ENCODE results near the gene SLC9A2. TPM values are rescaled to one million over a fixed set of nuclear protein-coding genes. Genes with fewer than 3 reads are reported as not detected.

SLC9A2 gene, protein sequence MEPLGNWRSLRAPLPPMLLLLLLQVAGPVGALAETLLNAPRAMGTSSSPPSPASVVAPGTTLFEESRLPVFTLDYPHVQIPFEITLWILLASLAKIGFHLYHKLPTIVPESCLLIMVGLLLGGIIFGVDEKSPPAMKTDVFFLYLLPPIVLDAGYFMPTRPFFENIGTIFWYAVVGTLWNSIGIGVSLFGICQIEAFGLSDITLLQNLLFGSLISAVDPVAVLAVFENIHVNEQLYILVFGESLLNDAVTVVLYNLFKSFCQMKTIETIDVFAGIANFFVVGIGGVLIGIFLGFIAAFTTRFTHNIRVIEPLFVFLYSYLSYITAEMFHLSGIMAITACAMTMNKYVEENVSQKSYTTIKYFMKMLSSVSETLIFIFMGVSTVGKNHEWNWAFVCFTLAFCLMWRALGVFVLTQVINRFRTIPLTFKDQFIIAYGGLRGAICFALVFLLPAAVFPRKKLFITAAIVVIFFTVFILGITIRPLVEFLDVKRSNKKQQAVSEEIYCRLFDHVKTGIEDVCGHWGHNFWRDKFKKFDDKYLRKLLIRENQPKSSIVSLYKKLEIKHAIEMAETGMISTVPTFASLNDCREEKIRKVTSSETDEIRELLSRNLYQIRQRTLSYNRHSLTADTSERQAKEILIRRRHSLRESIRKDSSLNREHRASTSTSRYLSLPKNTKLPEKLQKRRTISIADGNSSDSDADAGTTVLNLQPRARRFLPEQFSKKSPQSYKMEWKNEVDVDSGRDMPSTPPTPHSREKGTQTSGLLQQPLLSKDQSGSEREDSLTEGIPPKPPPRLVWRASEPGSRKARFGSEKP
- total RNA-seq (2022; extraction: Qiagen RNA extraction; ENCODE audit: low read depth) = 1.9 to 3.4 TPM (median 3.1 TPM) in 5 replicates

GRCh38 chr2:102619414-102620319, at the start of gene SLC9A2:
TSS of gene SLC9A2 (plus strand) at chr2:102619553. CDS start at chr2:102619849, 296 bp downstream.

Other genes with a start within 250 kb of the SLC9A2 start
- 0.05 TPM in 1 of 5 replicates, not detected in the others for gene IL18RAP, start 196.4 kb upstream of the SLC9A2 start, total RNA-seq (2022; extraction: Qiagen RNA extraction; ENCODE audit: low read depth)
- not detected in 5 replicates for gene SLC9A4, start 146.3 kb upstream of the SLC9A2 start, total RNA-seq (2022; extraction: Qiagen RNA extraction; ENCODE audit: low read depth)
- gene TMEM182, start 142.5 kb downstream of the SLC9A2 start, total RNA-seq (2022; extraction: Qiagen RNA extraction; ENCODE audit: low read depth) = 3.6 to 5.7 TPM (median 3.7 TPM) in 5 replicates

Measured in A549 treated with RU486 at 1 μM for 4 hours (cell line).